SK-N-SH (cell line): ENCODE results near the gene CDC25B. TPM values are rescaled to one million over a fixed set of nuclear protein-coding genes. Genes with fewer than 3 reads are reported as not detected.

Experiments
- CTCF ChIA-PET: fragments of 300-600, 350-600 bp; formaldehyde crosslinking; extraction: SDS; loops from one replicate; lab custom pipeline; 2021; lab: Yijun Ruan, JAX
- POLR2A ChIA-PET: fragments of 350-600 bp; sonication (Branson Sonifier 250); formaldehyde crosslinking; extraction: SDS; loops from one replicate; lab custom pipeline; 2020; ENCODE audit warnings: antibody characterized with exemption, inconsistent platforms; lab: Yijun Ruan, JAX
- DNase-seq: peaks from one replicate; pipeline ENCODE4 v3.0.0; 2012
- H2AFZ ChIP-seq: fragments of 200-600 bp; sonication (generic); 2 replicates; pipeline ENCODE4 v1.8.1; 2016; ENCODE audit warnings: antibody characterized with exemption, mild to moderate bottlenecking, low read depth
- H3F3A ChIP-seq: fragments of 200-600 bp; sonication (generic); replicated peaks from 2 replicates; pipeline ENCODE3; 2016; ENCODE audit warnings: antibody characterized with exemption, mild to moderate bottlenecking; ENCODE audit not compliant: insufficient read depth
- H3K27ac ChIP-seq, 2 experiments: fragments of 200-500 bp in 1 of 2; fragments of 200-600 bp in 1 of 2; sonication (Bioruptor generic) in 1 of 2; sonication (generic), shearing (Covaris generic) in 1 of 2; 2 replicates each; pipeline versions ENCODE4 v1.5.1 to v1.6.1; 2014 to 2016; ENCODE audit warnings: low read depth in 2 of 2, inconsistent platforms in 1 of 2, low read length in 1 of 2, mild to moderate bottlenecking in 1 of 2, mixed read lengths in 1 of 2
- H3K27me3 ChIP-seq: fragments of 200-600 bp; sonication (generic), shearing (Covaris generic); 2 replicates; pipeline ENCODE4 v1.6.1; 2016; ENCODE audit warnings: mixed run types; ENCODE audit not compliant: insufficient read depth
- H3K36me3 ChIP-seq, 2 experiments: fragments of 200-500 bp in 1 of 2; fragments of 200-600 bp in 1 of 2; sonication (Bioruptor generic) in 1 of 2; sonication (generic) in 1 of 2; replicated peaks in 1 of 2; 2 replicates each; pipeline versions ENCODE3 to v1.5.1; 2014 to 2016; ENCODE audit warnings: low read length in 1 of 2, mild to moderate bottlenecking in 1 of 2; ENCODE audit not compliant: insufficient read depth in 2 of 2, control insufficient read depth in 1 of 2
- H3K4me1 ChIP-seq, 2 experiments: fragments of 200-500 bp in 1 of 2; fragments of 200-600 bp in 1 of 2; sonication (Bioruptor generic) in 1 of 2; sonication (generic), shearing (Covaris generic) in 1 of 2; 2 replicates each; pipeline versions ENCODE4 v1.5.1 to v1.6.1; 2014 to 2016; ENCODE audit warnings: low read depth in 1 of 2, low read length in 1 of 2, mixed run types in 1 of 2; ENCODE audit not compliant: insufficient read depth in 2 of 2, control insufficient read depth in 1 of 2
- H3K4me2 ChIP-seq: fragments of 200-600 bp; sonication (generic), shearing (Covaris generic); 2 replicates; pipeline ENCODE4 v1.6.1; 2017; ENCODE audit warnings: mixed run types
- H3K4me3 ChIP-seq, 2 experiments: fragments of 200-500 bp in 1 of 2; fragments of 200-600 bp in 1 of 2; sonication (Bioruptor generic) in 1 of 2; sonication (generic), shearing (Covaris generic) in 1 of 2; 2 replicates each; pipeline versions ENCODE4 v1.5.1 to v1.8.1; 2014 to 2016; ENCODE audit warnings: low read depth in 2 of 2, inconsistent platforms in 1 of 2, low read length in 1 of 2, mild to moderate bottlenecking in 1 of 2, mixed read lengths in 1 of 2, moderate library complexity in 1 of 2
- H3K79me2 ChIP-seq: fragments of 200-600 bp; sonication (generic); 2 replicates; pipeline ENCODE4 v1.8.1; 2017; ENCODE audit warnings: mild to moderate bottlenecking; ENCODE audit not compliant: insufficient read depth
- H3K9ac ChIP-seq: fragments of 200-600 bp; sonication (generic); 2 replicates; pipeline ENCODE4 v1.6.1; 2017; ENCODE audit warnings: mixed run types
- H3K9me2 ChIP-seq: fragments of 200-600 bp; sonication (generic); 2 replicates; pipeline ENCODE4 v1.6.1; 2017; ENCODE audit warnings: mixed run types
- H3K9me3 ChIP-seq: fragments of 200-600 bp; sonication (generic); 2 replicates; pipeline ENCODE4 v1.6.1; 2017; ENCODE audit warnings: mixed run types, mild to moderate bottlenecking, moderate library complexity
- H4K20me1 ChIP-seq: fragments of 200-600 bp; sonication (generic); 2 replicates; pipeline ENCODE4 v1.6.1; 2017; ENCODE audit warnings: mild to moderate bottlenecking, mixed run types; ENCODE audit not compliant: insufficient read depth
- ELF1 ChIP-seq: IDR thresholded peaks from 2 replicates; pipeline ENCODE4 v1.4.0; 2012
- EP300 ChIP-seq, 2 experiments: IDR thresholded peaks; 2 replicates each; pipeline versions ENCODE4 v1.4.0 to v1.6.1; 2012; ENCODE audit warnings: borderline replicate concordance in 1 of 2, low read depth in 1 of 2, low read length in 1 of 2
- EZH2phosphoT487 ChIP-seq: fragments of 200-600 bp; sonication (generic); IDR thresholded peaks from 2 replicates; pipeline ENCODE4 v1.6.1; 2017; ENCODE audit warnings: low read depth, mixed run types, mild to moderate bottlenecking, antibody characterized with exemption, moderate library complexity, borderline replicate concordance
- FOSL2 ChIP-seq: IDR thresholded peaks from 2 replicates; pipeline ENCODE4 v1.4.0; 2012; ENCODE audit warnings: low read depth, mild to moderate bottlenecking, moderate library complexity, borderline replicate concordance
- GABPA ChIP-seq: IDR thresholded peaks from 2 replicates; pipeline ENCODE4 v1.4.0; 2012; ENCODE audit warnings: low read depth, mild to moderate bottlenecking
- NFIC ChIP-seq: IDR thresholded peaks from 2 replicates; pipeline ENCODE4 v1.4.0; 2012; ENCODE audit warnings: borderline replicate concordance
- NRF1 ChIP-seq: IDR thresholded peaks from 2 replicates; pipeline ENCODE4 v1.6.1; 2012; ENCODE audit warnings: low read depth, mild to moderate bottlenecking, low read length
- TAF1 ChIP-seq: IDR thresholded peaks from 2 replicates; pipeline ENCODE4 v1.6.1; 2012; ENCODE audit warnings: low read depth, mild to moderate bottlenecking, low read length, moderate library complexity, borderline replicate concordance
- TEAD4 ChIP-seq: IDR thresholded peaks from 2 replicates; pipeline ENCODE4 v1.4.0; 2012; ENCODE audit warnings: mild to moderate bottlenecking, borderline replicate concordance; ENCODE audit not compliant: insufficient read depth
- WGBS: methylation state at CpG from one replicate; pipeline ENCODE4 v1.1.6; 2017; ENCODE audit warnings: low lambda C conversion rate; 5-methylcytosine and 5-hydroxymethylcytosine counted together
- polyA plus RNA-seq, 3 experiments: library from polyadenylated mRNA; depleted of rRNA; stranded (reverse); fragments of >200 nt; gene quantifications; 2 replicates each; pipeline ENCODE4 v1.2.3, GENCODE V29; 2012
- TF ChIP-seq, protein P1 (sequence below): IDR thresholded peaks from 2 replicates; pipeline ENCODE4 v1.4.0; 2012; ENCODE audit warnings: low read depth
- TF ChIP-seq, protein P2 (sequence below): IDR thresholded peaks from 2 replicates; pipeline ENCODE4 v1.6.1; 2012; ENCODE audit warnings: mild to moderate bottlenecking, low read depth, low read length, moderate library complexity
- TF ChIP-seq, protein P3 (sequence below): IDR thresholded peaks from 2 replicates; pipeline ENCODE4 v1.4.0; 2012; ENCODE audit warnings: low read depth, borderline replicate concordance

CDC25B gene
- polyA plus RNA-seq, 1 of the 3 experiments (the other 2 are of a cell fraction): 56.5 TPM

DNA sequence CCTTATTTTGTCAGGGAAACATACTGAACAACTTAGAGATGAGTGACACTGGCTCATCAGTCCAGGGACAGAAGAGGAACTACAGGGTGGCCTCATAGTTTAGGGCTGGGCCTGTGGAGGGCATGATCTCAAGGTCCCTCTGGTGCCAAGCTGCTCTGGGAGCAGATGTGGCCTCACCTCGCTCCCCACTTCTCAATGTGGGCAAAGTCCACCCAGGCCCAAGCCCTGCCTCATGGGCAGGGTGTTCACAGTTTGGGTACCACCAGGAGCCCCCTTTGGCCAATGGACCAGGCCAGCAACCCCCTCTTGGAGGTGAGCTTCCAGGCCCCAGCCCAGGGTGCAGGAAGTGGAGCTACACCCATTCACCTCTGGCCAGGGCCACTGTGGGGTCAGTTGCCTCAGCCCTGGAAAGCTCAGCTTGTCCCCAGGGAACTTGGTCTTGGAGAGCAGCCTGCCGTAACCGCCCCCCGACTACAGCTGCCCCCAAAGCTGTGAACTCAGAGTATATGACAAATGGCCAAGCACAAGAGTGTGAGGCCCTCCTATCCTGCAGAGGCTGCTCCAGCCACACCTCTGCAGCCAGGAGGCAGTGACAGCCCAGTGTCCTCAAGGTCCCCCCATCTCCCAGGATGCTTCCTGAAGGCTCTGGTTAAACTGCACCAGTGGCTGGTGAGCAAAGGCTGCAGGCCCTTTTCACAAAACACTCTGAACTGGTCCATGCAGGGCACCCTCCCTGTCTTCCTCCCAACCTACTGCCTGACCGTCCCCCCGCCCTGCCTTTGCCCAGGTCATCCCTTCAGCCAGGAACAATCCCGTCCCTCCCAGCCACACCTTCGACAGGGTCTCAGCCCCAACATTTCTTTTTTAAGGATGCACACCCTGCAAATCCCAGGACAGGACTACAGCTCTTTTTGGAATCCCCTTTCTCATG is 32.2 kb upstream of the CDC25B start:
- POLR2A ChIA-PET: no interaction called here
- WGBS: 93% methylated on average over 4 of the region's 8 CpGs
- TF ChIP-seq NRF1 (no peak), FOSL2 (no peak)
- TF ChIP-seq, protein P1, sequence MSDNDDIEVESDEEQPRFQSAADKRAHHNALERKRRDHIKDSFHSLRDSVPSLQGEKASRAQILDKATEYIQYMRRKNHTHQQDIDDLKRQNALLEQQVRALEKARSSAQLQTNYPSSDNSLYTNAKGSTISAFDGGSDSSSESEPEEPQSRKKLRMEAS: no peak
- TF ChIP-seq, all 33 proteins: peak for 0
- Histone ChIP-seq H3K27me3 (no peaks in the 10 kb centered on the region), H3K36me3 (no peaks in the 10 kb centered on the region), H3K9me3 (no peaks in the 10 kb centered on the region), H3K4me2 (no peak overlapping the region), H4K20me1 (no peaks in the 10 kb centered on the region), H3K79me2 (peaks cover 11% of the 10 kb centered on the region; the same call in 1 of the 2 replicates), H2AFZ (no peak overlapping the region), H3K9me2 (no peaks in the 10 kb centered on the region), H3K4me3 (no peak overlapping the region), H3K4me1 (peaks cover 6 to 19% of the 10 kb centered on the region in 2 experiments; a peak in 3 of 4 replicates), H3K9ac (no peak overlapping the region), H3F3A (peaks cover 10% of the 10 kb centered on the region), H3K27ac (no peak overlapping the region)
- CTCF ChIA-PET: interaction anchor here (1.1 to 13.1 kb wide), 2 partner anchors 13 to 22 kb away, joined by 3 to 151 read pairs; no protein-coding TSS in a partner anchor
- no peak for DNase-seq

DNA sequence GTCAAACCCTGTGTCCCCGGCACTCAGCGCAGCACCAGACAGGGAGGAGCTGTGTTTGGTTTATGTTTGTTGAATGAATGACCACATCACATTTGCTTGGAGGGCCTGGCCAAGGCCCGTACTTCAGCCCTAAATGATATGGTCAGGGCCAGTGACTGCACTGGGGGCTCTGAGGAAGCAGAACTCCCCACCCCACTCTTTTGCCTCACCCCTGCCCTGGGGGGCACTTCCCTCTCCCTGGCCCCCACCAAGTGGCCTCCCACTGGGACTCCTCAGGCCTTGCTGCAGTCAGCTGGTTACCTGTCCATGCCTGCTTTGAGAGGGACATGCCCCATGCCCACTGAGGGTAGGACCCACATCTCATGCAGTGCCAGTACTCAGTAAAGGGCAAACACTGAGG is 31.5 kb upstream of the CDC25B start:
- peaks cover 9 to 22% of the 10 kb centered on the region in 2 experiments; a peak in 3 of 4 replicates for H3K4me1 ChIP-seq
- no peak overlapping the region for H3K27ac ChIP-seq
- no peaks in the 10 kb centered on the region for H3K9me3 ChIP-seq
- peaks cover 11% of the 10 kb centered on the region; the same call in 1 of the 2 replicates for H3K79me2 ChIP-seq
- 100% methylated on average over 3 of the region's 3 CpGs for WGBS
- ChIA-PET POLR2A (no interaction called here), CTCF (interaction anchor here (1.1 to 13.1 kb wide), 4 partner anchors 14 to 57 kb away, joined by 3 to 151 read pairs (median 4); no protein-coding TSS in a partner anchor)
- no peak for TF ChIP-seq EP300 (IDR thresholded peaks at IDR 0.05; ENCODE audit: borderline replicate concordance in 1 of 2, low read depth in 1 of 2, low read length in 1 of 2)
- TF ChIP-seq ELF1: no peak
- TF ChIP-seq TAF1: no peak
- TF ChIP-seq, protein P2, sequence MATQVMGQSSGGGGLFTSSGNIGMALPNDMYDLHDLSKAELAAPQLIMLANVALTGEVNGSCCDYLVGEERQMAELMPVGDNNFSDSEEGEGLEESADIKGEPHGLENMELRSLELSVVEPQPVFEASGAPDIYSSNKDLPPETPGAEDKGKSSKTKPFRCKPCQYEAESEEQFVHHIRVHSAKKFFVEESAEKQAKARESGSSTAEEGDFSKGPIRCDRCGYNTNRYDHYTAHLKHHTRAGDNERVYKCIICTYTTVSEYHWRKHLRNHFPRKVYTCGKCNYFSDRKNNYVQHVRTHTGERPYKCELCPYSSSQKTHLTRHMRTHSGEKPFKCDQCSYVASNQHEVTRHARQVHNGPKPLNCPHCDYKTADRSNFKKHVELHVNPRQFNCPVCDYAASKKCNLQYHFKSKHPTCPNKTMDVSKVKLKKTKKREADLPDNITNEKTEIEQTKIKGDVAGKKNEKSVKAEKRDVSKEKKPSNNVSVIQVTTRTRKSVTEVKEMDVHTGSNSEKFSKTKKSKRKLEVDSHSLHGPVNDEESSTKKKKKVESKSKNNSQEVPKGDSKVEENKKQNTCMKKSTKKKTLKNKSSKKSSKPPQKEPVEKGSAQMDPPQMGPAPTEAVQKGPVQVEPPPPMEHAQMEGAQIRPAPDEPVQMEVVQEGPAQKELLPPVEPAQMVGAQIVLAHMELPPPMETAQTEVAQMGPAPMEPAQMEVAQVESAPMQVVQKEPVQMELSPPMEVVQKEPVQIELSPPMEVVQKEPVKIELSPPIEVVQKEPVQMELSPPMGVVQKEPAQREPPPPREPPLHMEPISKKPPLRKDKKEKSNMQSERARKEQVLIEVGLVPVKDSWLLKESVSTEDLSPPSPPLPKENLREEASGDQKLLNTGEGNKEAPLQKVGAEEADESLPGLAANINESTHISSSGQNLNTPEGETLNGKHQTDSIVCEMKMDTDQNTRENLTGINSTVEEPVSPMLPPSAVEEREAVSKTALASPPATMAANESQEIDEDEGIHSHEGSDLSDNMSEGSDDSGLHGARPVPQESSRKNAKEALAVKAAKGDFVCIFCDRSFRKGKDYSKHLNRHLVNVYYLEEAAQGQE: no peak
- no peak for TF ChIP-seq NFIC
- TF ChIP-seq GABPA: no peak
- TF ChIP-seq TEAD4: no peak
- no peak for TF ChIP-seq EZH2phosphoT487
- TF ChIP-seq, protein P3, sequence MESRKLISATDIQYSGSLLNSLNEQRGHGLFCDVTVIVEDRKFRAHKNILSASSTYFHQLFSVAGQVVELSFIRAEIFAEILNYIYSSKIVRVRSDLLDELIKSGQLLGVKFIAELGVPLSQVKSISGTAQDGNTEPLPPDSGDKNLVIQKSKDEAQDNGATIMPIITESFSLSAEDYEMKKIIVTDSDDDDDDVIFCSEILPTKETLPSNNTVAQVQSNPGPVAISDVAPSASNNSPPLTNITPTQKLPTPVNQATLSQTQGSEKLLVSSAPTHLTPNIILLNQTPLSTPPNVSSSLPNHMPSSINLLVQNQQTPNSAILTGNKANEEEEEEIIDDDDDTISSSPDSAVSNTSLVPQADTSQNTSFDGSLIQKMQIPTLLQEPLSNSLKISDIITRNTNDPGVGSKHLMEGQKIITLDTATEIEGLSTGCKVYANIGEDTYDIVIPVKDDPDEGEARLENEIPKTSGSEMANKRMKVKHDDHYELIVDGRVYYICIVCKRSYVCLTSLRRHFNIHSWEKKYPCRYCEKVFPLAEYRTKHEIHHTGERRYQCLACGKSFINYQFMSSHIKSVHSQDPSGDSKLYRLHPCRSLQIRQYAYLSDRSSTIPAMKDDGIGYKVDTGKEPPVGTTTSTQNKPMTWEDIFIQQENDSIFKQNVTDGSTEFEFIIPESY: no peak
- no peaks in the 10 kb centered on the region for H3K9me2 ChIP-seq
- H3K27me3 ChIP-seq: no peaks in the 10 kb centered on the region
- DNase-seq: no peak
- H3K36me3 ChIP-seq: no peaks in the 10 kb centered on the region
- no peak overlapping the region for H3K4me3 ChIP-seq
- H2AFZ ChIP-seq: no peak overlapping the region
- no peak overlapping the region for H3K9ac ChIP-seq
- H4K20me1 ChIP-seq: no peaks in the 10 kb centered on the region
- H3F3A ChIP-seq: peaks cover 17% of the 10 kb centered on the region
- H3K4me2 ChIP-seq: no peak overlapping the region
